AG08395 (cell line): Measurements from ENCODE around the gene ST7.
A peak's percentile ranks its signal among the peaks of the same experiment; 100 is the strongest.
"Not testable (repeated sequence)": the region's sequence is repeated elsewhere in the genome, so short reads cannot be mapped to it uniquely, and the experiment has no call there.

Experiments
- DNase-seq: peaks from one replicate; pipeline ENCODE4 v3.0.0; 2012; ENCODE audit warnings: mixed read lengths, low spot score

The ST7 gene

DNA sequence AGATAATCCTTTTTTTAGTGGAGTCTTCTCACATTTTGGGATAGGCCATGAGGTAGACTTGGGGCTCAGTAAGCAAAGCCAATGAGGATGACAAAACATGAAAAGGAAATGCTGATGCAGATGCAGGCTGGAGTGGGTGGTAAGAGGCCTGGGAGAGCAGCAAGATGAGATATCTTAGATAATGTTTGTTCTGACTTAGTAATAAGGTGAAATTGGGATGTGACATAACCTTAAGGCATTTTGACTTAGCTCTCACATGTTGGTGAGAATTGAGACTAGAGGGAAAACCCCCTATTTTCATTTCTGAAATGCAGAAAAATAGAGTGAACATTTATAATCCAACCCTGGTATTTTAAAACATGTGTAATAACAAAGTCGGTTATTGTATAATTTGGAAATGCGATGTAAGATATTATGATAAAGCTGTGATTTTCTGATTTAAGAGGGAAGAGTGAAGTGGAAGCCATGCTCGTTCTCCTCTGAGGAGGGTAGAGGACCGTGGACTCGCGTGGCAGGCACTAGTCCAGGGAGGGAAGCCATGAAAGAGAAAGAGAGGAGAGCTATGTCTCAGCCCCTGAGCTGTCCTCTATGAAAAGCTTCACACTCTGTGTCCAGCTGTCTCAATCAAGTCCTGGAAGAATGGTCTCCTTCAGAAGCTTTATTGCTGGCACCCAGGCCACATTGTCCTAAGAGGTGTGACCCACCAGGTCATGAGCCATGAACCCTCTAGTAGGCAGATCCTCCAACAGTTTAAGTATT is 57.3 kb downstream of the ST7 start:
- no peak for DNase-seq

DNA sequence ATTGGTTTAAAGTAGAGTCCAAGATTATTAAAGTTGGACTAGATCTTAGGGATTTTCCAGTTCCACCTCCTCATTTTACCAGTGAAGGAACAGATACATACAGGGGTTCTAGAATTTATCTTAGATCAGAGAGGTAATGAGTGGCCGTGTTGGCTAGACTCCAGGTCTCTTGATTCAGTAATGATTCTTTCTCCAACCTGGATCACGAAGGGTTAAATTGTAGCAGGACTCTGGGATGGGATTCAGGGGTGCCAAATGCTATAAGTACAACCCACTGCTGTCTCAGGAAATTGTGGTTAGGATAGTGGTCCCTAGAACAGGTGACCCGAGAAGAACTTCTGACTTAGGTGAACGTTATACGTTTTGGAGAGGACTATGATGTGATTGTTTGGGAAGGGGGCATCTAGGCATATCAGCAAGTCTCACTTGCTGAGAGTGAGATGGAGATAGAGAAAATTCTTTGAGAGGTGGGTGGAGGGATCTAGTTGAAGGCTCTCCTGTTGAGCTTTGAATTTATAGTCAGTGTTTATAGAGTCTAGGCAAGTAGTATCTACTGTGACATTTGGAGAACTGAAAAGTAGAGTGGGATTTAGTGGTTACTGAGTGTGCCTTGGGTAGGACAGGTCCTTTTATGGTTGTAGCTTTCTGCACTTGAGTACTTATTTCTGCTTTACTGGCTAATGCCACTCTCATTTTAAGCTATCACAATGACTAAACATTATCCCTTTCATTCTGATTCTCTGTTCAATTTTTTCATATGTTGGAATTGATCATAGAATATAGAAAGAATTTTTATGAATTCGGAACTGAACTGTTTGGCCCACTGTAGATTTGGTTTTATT is 58.3 kb downstream of the ST7 start:
- DNase-seq = no peak

DNA sequence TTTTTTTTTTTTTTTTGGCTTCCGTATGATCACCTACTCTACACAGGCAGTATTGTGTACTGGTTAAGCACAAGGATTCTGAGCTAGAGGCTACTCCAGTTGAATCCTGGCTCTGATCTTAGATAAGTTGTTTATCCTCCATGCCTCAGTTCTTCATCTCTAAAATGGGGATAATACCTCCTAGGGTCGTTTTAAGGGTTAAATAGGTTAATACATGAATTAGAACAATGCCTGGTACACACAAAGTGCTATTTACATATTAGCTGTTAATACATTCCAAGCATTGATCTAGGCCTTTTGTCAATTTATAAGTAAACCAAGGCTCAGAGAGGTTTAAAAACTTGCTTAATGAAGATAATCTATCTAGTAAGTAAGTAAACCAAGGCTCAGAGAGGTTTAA is 59.0 kb downstream of the ST7 start:
- DNase-seq = no peak

DNA sequence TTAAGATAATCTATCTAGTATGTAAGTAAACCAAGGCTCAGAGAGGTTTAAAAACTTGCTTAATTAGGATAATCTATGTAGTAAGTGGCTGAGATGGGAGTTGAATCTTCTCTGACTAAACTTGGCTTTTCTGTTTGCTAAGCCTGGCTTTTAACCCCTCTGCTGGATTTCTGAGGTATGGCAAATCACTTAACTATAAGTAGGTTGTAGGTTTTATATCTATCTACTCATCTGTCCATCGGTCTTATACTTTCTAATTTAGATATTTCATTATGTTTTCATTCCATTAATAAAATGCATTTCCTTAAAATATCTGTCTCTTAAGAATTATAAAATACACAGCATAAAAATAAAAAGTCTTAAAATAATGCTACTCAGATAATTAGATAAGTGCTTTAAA is 59.4 kb downstream of the ST7 start:
- peak; percentile 59 for DNase-seq

DNA sequence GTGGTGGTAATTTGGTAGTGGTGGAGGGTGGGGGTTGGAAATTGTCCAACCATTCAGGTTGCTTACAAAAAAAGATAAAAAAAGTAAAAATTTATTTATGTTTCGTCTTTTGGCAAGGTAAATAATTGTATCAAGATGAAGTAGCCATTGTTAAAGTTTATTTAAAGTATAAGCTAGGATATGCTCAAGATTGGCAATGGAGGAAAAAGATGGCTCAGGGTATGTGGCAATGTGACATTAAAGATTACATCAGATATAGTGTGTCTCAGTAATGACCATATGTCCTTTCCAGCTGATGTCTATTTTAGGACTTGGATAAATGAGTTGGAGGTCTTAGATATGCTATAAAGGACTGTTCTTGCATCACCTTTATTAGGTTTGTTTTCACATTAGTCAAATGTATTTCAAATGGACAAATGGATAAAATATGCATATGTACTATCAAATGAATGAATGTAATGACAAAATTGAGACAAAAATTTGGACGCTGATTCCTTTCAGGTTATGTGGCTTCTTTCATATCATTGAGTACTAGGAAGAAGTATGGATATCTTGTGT is 60.9 kb downstream of the ST7 start:
- no peak for DNase-seq

DNA sequence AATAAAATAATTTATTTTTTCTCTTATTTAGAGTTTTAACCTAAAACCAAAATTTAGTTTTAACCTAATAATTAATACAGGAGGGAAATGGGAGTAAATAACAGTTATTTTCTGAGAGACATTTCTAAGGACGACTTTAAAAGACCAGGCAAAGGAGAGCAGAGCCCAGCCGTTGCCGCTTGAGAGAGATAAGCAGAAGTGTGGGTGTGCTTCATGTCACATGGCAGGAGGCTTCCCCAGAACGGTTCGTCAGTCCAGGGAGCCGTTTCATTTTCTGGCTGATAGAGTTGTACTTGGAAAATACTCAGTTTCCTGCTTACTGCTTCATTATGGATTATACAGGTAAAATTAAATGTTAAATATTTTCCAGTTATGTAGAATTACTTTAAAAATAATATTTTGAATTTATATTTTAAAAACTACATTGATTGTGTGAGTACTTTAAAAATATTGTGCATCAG is 61.4 kb downstream of the ST7 start:
- peak; percentile 45 for DNase-seq

DNA sequence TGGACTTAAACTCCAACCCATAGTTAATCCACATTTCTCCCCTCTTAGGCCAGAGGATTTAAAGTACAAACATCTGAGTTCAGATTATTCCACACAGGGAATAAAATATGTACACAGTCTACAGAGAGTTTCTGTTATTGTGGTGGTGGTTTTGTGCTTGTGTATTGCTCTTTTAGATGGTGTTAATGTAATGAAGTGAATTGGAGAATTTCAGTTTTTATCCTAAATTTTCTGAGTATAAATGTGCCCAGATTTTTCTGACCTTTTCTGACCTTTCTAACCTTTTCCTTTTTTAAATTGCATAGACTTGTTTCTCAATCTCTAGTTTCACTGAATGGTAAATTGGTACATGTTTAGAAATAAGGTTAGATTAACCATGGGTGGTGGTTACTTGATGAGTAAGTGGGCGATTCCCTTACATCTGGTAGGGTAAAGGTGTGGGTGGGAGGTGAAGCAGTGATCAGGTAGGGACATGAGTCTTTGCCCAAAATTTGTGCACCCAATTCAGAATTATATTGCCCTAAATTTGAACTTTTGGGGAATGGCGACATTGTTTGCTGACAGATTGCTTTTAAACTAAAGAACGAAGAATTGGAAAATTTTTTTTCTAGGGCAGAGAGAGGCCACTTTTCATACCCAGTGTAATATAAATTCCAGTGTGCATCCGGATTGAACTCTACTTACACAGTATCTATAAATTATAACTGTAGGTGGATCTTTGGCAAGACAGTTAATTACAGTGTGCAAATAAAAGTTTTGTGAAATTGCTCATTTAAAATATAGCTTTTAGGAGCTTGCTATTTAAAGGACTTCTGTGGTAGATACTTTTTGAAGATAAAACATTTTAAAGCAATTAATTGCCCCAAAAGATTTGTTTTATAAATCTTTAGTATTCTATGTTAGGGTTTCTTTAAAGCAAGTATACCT is 62.2 kb downstream of the ST7 start:
- no peak for DNase-seq

DNA sequence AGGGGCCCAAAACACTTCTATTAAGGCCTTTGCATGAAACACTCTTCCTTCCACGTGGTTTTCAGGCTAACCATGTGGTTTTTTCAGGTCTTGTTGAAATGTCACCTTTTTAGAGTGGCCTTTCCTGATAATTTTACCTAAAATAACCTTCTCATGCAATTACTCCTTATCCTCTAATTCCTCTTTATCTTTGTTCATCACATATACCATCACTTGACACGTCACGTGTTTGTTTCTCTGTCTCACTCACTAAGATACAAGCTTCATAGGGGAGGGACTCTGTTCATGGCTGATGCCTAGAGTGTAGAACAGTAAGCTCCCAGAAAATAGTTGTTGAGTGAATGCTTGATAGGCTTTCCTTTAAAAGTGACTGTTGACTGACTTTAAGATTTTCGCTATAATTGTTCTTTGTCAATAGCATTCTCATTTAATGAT is 63.7 kb downstream of the ST7 start:
- DNase-seq = no peak

DNA sequence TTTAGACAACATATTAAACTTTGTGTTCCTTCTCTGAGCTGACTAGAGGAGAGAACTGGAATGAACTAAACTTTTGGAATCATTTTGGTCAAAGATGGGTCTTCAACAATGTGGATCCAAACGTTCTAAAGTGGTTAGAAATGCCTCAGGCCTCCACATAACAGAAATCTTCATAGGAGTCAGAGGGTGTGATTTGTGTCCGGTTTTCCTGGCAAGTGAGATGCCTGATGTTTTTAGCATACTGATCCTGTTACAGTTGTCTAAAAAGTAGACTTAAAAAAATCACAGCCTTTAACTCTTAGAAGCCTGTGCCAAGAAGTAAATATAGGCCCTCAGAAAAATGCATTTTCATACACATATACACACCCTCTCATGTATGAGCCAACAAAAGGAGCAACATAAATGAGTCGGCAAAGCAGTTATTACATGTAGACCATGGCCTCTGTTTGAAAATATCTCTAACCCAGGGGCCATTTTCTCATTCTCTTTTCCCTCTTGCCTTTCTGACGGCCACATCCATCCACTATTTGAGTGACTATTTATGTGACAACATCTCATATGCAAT is 64.5 kb downstream of the ST7 start:
- DNase-seq = no peak

DNA sequence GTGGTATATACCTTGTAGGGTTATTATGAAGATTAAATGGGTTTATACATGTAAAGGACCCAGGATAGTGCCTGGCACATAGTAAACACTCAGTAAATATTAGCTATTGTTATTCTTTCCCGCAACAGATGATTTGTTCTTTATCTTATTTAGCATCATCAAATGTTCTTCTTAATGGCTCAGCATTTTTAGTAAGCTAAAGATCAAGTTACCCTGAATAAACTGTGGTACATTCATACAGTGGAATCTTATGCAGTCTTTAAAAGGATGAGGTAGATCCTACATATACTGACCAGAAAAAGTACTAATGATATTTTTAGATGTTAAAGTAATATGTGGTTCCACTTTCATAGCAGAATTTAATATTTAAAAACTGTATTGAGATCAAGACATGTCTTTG is 65.4 kb downstream of the ST7 start:
- DNase-seq = no peak

DNA sequence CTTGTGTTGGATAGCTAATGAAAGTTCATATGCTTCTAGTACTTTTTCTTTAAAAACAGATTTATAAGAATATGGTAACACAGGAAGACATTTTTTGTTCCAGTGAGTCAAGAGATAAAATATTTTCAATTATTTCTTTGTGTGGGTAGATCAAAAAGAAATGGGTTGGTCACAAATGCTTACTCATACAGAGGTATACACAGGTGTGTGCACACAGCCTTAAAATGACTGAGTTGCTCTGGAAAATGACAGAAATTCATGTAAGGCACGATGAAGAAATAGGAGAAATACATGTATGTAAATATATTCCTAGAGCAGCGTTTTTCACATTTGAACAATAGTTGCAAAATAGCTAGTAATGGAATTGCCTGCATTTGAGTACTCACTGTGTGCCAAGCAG is 66.0 kb downstream of the ST7 start:
- no peak for DNase-seq

DNA sequence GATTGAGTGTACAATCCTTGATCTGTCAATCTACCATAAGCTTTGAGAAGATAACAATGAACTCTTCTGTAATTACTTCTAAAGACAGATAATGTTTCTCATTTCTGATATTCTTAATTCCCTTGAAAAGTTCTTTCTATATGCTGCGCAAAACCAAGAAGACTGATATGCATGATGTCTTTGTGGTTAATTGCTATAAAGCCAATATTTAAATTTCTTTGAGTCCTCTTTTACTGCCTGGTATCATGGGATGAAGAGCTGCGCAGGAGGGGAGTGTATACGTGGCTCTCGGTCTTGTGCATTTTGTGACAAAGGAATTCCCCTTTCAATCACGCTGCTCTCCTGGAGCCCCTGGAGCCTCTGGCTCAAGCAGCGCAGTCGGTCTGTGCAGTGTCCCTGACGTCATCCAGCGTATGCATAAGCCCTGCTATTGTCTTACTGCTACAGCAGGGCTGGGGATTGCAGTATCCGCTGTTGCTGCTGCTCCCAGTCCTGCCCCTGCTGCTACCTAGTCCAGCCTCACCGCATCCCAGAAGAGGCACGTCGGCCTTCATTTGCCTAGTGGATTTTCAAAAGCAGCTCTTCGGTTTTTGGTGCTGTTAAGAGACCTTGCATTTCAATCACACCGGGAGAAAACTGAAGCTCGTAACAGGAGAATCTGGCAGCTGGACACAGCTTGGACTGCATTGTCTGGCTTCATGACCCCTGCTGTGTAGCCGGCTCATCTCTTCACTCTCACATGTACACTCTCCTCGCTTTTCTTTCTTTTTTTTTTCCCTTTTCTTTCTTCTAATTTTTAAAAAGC is 66.7 kb downstream of the ST7 start:
- DNase-seq = peak; percentile 77

DNA sequence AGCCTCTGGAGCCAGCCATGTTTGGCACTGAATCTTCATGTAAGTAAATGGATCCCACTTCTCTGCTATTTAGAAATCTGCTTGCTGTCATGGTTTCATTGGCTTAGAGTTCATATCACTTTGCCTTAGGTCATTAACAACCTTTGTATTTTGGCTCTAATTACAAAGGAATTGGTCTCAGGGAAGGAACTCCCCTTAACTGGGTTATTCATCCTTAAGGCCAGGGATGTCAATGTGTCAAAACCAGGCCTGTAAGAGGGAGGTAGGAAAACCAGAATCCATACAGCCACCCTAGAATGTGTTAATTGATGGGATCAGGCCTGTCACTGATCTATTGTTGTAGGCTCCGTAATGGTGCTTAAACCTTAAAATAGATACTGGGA is 67.3 kb downstream of the ST7 start:
- DNase-seq = no peak

DNA sequence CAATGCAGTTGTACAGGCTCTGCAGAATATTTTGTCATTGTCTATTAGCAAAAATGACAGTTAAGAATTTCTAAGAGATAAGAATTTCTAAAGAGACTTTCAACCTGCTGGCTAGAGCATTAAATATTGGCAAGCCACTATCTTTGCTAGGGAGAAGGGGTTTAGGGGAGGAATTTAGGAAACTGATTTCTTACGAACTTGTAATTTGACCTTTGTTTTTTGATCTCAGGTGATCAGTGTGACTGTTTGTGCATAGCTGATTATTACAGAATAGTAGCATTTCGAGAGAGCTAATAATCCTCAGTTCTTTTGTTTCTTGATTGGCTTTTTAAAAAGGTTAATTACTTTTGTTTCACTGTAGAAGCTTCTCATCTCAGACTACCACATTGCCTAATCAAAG is 68.1 kb downstream of the ST7 start:
- DNase-seq = no peak

DNA sequence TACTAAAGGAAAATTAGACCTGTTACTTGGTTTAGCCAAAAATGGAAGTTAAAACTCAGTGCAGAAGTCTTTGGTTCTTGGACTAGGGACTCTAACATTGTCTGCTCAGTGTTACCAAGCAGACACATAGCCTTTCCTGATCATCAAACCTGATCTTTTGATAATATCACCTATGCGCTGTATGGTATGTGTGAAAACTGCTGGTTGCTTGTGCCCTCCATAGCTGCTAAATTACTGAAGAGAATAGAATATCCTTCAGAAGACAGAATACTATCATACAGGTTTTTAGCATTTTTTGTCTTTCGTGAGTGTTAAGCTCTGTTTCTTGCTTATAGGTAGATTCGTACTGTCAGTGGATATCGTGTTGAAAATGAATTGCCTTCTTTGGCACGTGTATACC is 68.7 kb downstream of the ST7 start:
- no peak for DNase-seq

DNA sequence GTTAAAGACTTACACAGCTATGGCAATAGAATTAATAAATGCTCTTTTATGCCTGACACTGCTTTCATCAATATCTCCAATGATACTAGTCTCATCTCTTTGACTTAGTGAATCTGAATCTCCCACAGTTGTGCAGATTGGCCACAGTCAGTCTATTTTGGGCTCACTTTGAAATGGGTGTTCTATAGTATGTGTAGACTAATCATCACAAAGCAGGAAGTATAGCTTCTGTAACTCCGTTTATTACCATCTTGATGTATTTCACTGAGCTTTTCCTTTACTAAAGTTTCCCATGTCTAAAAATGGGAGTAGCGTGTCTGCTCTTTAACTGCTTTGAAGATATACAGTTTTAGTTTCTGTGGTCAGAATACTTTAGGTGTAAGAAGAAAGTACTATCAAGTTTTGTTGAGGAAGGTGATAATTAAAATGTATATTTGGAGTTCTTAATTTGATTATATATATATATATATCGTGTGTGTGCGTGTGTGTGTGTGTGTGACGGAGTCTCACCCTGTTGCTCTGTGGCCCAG is 70.1 kb downstream of the ST7 start:
- no peak for DNase-seq

DNA sequence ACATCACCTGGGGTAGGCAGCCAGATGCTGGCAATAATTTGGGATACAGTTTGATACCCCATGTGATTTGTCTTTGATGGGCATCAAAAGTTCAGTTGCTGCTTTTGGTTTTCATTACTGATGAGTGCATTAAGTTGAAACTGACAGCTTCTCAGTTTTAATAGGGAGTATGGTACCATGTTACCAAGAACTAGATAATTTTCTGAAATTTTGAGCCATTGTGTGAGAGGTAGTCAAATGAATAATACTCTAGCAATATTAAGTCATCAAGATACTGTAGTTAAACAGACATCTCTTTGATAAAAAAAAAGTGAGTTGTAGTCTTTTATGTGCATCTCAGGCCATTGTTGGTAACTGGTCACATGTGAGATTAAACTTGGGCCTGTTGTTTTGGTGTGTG is 71.5 kb downstream of the ST7 start:
- DNase-seq = no peak

DNA sequence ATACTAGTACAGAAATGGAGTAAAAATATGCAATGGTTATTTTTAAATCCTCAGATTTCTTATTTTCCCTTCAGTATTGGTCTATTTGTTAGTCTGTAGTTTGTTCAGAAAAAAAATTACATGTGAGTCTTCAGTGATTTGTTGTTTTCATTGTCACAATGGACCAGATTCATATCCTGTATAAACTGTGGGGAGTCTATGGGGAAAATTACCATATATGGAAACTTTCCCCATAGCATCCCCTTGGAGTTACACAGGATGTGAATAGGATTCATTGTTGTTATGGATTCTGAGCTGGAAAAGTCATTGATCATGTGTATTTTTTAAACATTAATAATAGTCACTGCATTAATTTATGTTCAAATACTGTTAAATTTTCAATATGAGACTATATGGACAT is 72.6 kb downstream of the ST7 start:
- DNase-seq = no peak

DNA sequence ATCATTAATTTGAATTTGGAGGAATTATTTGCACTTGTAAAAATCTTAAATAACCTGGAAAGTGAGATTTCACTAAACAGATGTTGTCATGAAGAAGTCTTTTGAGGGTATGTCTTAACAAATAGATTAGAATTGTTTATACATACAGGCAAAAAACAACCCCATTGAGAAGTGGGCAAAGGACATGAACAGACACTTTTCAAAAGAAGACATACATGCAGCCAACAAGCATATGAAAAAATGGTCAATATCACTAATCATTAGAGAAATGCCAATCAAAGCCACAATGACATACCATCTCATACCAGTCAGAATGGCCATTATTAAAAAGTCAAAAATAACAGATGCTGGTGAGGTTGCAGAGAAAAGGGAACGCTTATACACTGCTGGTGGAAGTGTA is 77.0 kb downstream of the ST7 start:
- DNase-seq = not testable (repeated sequence)

DNA sequence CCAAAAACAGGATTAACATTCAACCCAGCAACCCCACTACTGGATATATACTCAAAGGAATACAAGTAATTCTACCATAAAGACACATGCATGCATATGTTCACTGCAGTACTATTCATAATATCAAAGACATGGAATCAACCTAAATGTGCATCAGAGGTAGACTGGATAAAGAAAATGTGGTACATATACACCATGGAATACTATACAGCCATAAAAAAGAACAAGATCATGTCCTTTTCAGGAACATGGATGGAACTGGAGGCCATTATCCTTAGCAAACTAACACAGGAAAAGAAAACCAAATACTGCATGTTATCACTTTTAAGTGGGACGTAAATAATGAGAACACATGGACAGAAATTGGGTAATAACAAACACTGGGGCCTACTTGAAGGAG is 77.5 kb downstream of the ST7 start:
- DNase-seq = not testable (repeated sequence)

DNA sequence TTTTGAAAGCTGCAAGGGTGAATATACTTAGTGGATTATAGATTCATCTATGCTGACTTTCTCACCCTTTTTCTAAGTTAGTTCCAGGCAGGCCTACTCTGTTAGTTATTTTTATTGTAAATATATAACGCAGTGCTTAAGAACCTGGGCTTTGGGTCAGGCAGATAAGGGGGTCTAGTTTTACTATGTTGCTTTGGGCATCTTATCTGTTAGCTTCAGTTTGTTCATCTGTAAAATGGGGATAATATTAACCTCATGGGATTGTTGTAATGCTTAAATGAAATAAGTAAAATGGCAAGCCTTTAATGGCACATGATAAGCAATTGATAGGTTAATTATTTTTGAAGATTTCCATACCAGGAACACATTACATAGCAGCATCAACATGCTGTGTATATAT is 79.5 kb downstream of the ST7 start:
- DNase-seq = no peak
